K562 (cell line): ENCODE data around the gene NEDD9. TPM values are rescaled to one million over a fixed set of nuclear protein-coding genes. Genes with fewer than 3 reads are reported as not detected.

Source experiments
- ATF4 ChIP-seq: fragments of 450-650 bp; formaldehyde crosslinking; IDR thresholded peaks from 2 replicates; pipeline ENCODE4 v1.4.0; 2022; ENCODE audit warnings: mild to moderate bottlenecking, moderate library complexity
- ATF6 ChIP-seq: sonication (generic); formaldehyde crosslinking; IDR thresholded peaks from 2 replicates; pipeline ENCODE4 v1.4.0; 2020; ENCODE audit warnings: mild to moderate bottlenecking, missing genetic modification reagents
- BCL6 ChIP-seq: fragments of 250-450 bp; sonication (Bioruptor Pico); IDR thresholded peaks from 2 replicates; pipeline ENCODE4 v1.4.0; 2020
- BDP1 ChIP-seq: IDR thresholded peaks from 3 replicates; pipeline ENCODE4 v1.6.1; 2011; ENCODE audit not compliant: insufficient read length, insufficient read depth
- CBFA2T3 ChIP-seq: fragments of 450-650 bp; IDR thresholded peaks from 2 replicates; pipeline ENCODE4 v1.6.1; 2017
- CGGBP1 ChIP-seq: fragments of 250-450 bp; sonication (Bioruptor Pico); IDR thresholded peaks from 2 replicates; pipeline ENCODE4 v1.9.0; 2021; ENCODE audit warnings: mild to moderate bottlenecking
- HDAC3 ChIP-seq: fragments of 450-650 bp; IDR thresholded peaks from 2 replicates; pipeline ENCODE4 v1.6.1; 2018; ENCODE audit warnings: borderline replicate concordance, mild to moderate bottlenecking, moderate library complexity; ENCODE audit not compliant: partially characterized antibody
- HMG20B ChIP-seq: fragments of 250-450 bp; sonication (Bioruptor Pico); IDR thresholded peaks from 2 replicates; pipeline ENCODE4 v1.5.0; 2021; ENCODE audit warnings: mild to moderate bottlenecking
- HNRNPLL ChIP-seq: fragments of 200-400 bp; formaldehyde crosslinking; IDR thresholded peaks from 2 replicates; pipeline ENCODE4 v1.6.1; 2017; ENCODE audit warnings: low read length, low read depth, mild to moderate bottlenecking; ENCODE audit not compliant: poor library complexity, severe bottlenecking
- HOXB6 ChIP-seq: fragments of 250-450 bp; sonication (Bioruptor Pico); IDR thresholded peaks from 2 replicates; pipeline ENCODE4 v1.5.1; 2022; ENCODE audit warnings: mild to moderate bottlenecking, borderline replicate concordance
- PCBP2 ChIP-seq: fragments of 200-400 bp; formaldehyde crosslinking; IDR thresholded peaks from 2 replicates; pipeline ENCODE4 v1.6.1; 2018; ENCODE audit warnings: low read length, low read depth, mild to moderate bottlenecking, moderate library complexity; ENCODE audit not compliant: poor library complexity, severe bottlenecking
- RFX5 ChIP-seq: IDR thresholded peaks from 2 replicates; pipeline ENCODE4 v1.6.1; 2011; ENCODE audit warnings: low read depth, mild to moderate bottlenecking, improper control_type of control experiment, low read length
- SFPQ ChIP-seq: fragments of 200-400 bp; formaldehyde crosslinking; IDR thresholded peaks from 2 replicates; pipeline ENCODE4 v1.6.1; 2017; ENCODE audit warnings: mild to moderate bottlenecking, low read depth, low read length, moderate library complexity
- SLC30A9 ChIP-seq: fragments of 250-450 bp; sonication (Bioruptor Pico); IDR thresholded peaks from 2 replicates; pipeline ENCODE4 v1.8.0; 2022; ENCODE audit warnings: mild to moderate bottlenecking, moderate library complexity
- SNRNP70 ChIP-seq: fragments of 200-400 bp; formaldehyde crosslinking; optimal IDR thresholded peaks from 2 replicates; pipeline ENCODE3; 2017; ENCODE audit warnings: low read depth, low read length
- STAT5B ChIP-seq: fragments of 250-450 bp; sonication (Bioruptor Pico); IDR thresholded peaks from 2 replicates; pipeline ENCODE4 v1.8.0; 2021; ENCODE audit warnings: mild to moderate bottlenecking, inconsistent platforms
- ZBTB11 ChIP-seq, 3 experiments: fragments of 200-800 bp in 1 of 3; fragments of 250-450 bp in 1 of 3; fragments of 450-650 bp in 1 of 3; sonication (Bioruptor Pico) in 1 of 3; sonication (Bioruptor generic) in 1 of 3; formaldehyde crosslinking in 1 of 3; IDR thresholded peaks; 2 replicates each; pipeline versions ENCODE4 v1.6.1 to v1.8.0; 2016 to 2022; ENCODE audit warnings: mild to moderate bottlenecking in 2 of 3, missing genetic modification characterization in 2 of 3, missing compliant biosample characterization in 1 of 3, moderate library complexity in 1 of 3
- ZNF699 ChIP-seq: fragments of 250-450 bp; sonication (Bioruptor Pico); IDR thresholded peaks from 2 replicates; pipeline ENCODE4 v1.8.0; 2021; ENCODE audit warnings: mild to moderate bottlenecking, moderate library complexity; ENCODE audit not compliant: insufficient replicate concordance
- ZNF707 ChIP-seq: fragments of 250-450 bp; sonication (Bioruptor Pico); conservative IDR thresholded peaks from 2 replicates; pipeline ENCODE4 v1.8.0; 2022; ENCODE audit warnings: inconsistent platforms, mild to moderate bottlenecking, moderate library complexity
- ZNF75A ChIP-seq: fragments of 450-650 bp; formaldehyde crosslinking; IDR thresholded peaks from 2 replicates; pipeline ENCODE4 v1.4.0; 2020; ENCODE audit warnings: mild to moderate bottlenecking
- polyA plus RNA-seq, 8 experiments: library from polyadenylated mRNA; depleted of rRNA in 4 of 8; stranded (reverse) in 5 of 8; unstranded in 3 of 8; fragments of >200 nt; fragmentation: Nextera tagmentation in 2 of 8; fragmentation: Illumina TruSeq in 1 of 8; extraction: Ambion mirVana in 2 of 8; extraction: Trizol in 1 of 8; gene quantifications; 2 replicates each; pipeline versions ENCODE4 v1.2.1 to v1.2.3, GENCODE V29; 2011 to 2014; ENCODE audit warnings: inconsistent platforms in 1 of 8, missing spikeins in 1 of 8
- total RNA-seq, 7 experiments: library from RNA; depleted of rRNA in 6 of 7; stranded (reverse); fragments of >200 nt in 6 of 7; fragmentation: Illumina TruSeq in 2 of 7; extraction: Trizol in 2 of 7; gene quantifications; 2 replicates each; pipeline versions ENCODE4 v1.2.1 to v1.2.3, GENCODE V29; 2011 to 2021; ENCODE audit warnings: low replicate concordance in 1 of 7

NEDD9 gene
- total and polyA plus RNA-seq, 9 of the 15 experiments (the other 6 are each of a cell fraction or from before 2014, with no cell fraction given) = 0.04 to 0.18 (median 0.15) TPM; not detected in 6

GRCh38 chr6:11232193-11232769, at the start of gene NEDD9 (continued):
- TF ChIP-seq SFPQ (no peak), ZNF699 (CRISPR knock-in tag) (no peak), CGGBP1 (CRISPR knock-in tag) (no peak), ZBTB11 (CRISPR knock-in tag; IDR thresholded peaks at IDR 0.05) (no peak), HDAC3 (no peak), SNRNP70 (no peak), RFX5 (no peak), ZNF707 (CRISPR knock-in tag) (no peak), HNRNPLL (no peak), CBFA2T3 (no peak), STAT5B (CRISPR knock-in tag) (no peak), SLC30A9 (CRISPR knock-in tag) (no peak), ATF4 (CRISPR knock-in tag) (no peak), PCBP2 (no peak), BCL6 (CRISPR knock-in tag) (no peak), ATF6 (no peak), HMG20B (no peak), ZNF75A (CRISPR knock-in tag) (no peak), HOXB6 (CRISPR knock-in tag) (no peak), BDP1 (no peak)
